Glomerular visceral epithelial cell (primary cell): ENCODE results near the gene OR2AG1.

ENCODE experiments used
- DNase-seq: peaks from one replicate; pipeline ENCODE4 v3.0.0-alpha.2; 2016; ENCODE audit errors: extremely low spot score

The OR2AG1 gene, protein sequence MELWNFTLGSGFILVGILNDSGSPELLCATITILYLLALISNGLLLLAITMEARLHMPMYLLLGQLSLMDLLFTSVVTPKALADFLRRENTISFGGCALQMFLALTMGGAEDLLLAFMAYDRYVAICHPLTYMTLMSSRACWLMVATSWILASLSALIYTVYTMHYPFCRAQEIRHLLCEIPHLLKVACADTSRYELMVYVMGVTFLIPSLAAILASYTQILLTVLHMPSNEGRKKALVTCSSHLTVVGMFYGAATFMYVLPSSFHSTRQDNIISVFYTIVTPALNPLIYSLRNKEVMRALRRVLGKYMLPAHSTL

DNA sequence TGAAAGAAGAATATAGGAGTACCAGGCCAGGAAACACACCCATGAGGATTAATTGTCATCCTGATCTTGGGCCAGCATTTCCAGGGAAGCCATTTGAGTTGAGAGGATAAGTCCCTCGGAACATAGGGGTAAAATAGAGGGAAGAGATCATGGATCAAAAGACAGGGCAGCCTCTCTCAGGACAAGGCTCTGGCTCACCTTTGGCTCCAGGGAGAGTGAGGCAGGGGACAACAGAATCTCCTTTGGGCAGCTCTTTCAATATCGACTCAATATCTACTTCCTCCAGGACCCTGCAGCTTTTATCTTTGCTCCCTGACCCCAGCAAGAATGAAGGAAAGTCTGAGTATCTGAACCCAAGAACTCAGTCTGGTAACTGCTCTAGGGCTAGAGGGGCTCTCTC is at the start of gene OR2AG1:
TSS of gene OR2AG1 (plus strand) at position 301 of the 400 bp plus-strand sequence. CDS start 2,018 bp downstream, outside the sequence.
- DNase-seq, result no peak

DNA sequence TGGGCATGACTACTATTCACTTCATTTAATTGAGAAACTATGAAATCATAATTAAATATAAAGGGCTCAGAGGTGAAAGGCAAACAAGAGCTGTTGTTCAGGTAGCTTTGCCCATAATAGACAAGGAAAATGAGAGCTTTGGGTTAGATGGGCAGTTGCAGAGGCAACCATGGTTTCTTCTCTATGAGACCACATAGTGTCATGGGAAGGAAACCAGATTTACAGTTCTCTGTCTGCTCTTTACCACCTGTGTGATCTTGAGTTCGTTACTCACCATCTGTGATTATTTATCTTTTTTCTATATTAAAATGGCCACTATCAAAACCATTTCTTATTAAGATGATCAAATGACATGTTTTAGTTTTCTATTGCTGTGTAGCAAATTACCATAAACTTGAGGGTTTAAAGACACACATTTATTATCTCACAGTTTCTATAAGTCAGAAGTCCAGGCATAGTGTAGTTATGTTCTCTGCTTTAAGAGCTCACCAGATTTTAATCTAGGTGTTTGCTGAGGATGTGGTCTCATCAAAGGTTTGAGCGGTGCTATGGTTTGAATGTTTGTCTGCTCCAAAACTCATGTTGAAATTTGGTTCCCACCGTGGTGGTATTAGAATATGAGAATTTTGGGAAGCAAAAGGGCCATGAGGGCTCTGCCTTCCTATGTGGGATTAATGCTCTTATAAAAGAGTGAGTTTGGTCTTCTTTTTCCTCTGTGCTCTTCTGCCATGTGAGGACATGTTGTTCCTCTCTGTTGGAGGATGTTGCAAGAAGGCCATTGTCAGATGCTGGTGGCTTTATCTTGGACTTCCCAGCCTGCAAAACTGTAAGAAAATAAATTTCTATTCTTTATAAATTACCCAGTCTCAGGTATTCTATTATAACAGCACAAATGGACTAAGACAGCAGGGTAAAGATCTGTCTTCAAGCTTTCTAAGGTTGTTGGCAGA is 49.2 kb upstream of the OR2AG1 start:
- DNase-seq, result no peak

DNA sequence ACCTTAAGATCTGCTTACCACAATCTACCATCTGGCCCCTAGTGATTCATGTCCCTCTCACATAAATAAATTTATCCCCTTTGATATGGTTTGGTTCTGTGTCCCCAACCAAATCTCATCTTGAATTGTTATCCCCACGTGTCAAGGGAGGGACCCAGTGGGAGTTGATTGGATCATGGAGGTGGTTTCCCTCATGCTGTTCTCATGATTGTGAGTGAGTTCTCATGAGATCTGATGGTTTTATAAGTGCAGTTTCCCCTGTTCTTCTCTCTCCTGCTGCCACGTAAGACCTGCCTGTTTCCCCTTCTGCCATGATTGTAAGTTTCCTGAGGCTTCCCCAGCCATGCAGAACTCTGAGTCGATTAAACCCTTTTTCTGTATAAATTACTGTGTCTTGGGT is 48.2 kb upstream of the OR2AG1 start:
- DNase-seq, result no peak

DNA sequence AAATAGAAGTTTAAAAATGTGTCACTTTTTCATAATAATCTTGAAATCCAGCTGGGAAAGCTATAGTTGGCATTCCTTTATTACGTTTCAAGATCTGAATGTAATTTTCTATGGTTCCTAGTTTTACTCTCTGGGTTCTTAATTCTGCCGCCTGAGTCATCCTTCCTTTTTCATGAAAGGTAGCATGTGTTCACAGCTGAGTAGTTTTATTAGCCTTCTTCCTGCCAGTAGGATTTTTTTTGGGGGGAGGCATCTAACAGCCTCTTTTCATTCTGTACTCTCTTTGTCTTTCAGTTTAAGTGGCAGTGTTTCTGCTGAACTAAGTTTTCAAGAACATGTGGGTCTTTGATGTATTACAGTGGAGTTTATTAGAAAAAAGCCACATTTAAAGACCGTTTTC is 47.5 kb upstream of the OR2AG1 start:
- peak; percentile 50 for DNase-seq

DNA sequence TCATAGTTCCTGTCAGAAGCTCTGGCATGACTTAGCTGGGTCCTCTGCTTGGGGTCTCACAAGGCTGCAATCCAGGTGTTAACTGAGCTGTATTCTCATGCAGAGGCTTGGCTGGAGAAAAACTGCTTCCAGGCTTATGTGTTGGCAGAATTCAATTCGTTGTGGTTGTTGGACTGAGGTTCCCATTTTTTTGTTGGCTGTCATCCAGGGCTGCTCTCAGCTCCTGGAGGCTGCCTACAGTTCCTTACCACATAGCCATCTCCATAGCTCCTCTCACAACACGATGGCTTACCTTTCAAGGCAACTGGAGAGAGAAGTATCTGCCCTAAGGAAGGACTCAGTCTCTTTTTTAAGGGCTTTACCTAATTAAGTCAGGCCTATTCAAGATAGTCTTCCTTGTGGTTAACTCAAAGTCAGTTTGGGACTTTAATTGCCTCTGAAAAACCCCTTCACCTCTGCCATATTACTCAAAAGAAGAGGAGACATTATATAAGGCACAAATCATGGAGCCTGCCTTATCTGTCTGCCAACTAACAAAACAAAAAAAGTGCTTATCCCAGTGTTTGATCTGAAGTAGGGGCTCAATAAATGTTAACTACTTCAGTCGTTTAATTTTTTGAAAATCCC is 46.2 kb upstream of the OR2AG1 start:
- DNase-seq, result peak; percentile 24

DNA sequence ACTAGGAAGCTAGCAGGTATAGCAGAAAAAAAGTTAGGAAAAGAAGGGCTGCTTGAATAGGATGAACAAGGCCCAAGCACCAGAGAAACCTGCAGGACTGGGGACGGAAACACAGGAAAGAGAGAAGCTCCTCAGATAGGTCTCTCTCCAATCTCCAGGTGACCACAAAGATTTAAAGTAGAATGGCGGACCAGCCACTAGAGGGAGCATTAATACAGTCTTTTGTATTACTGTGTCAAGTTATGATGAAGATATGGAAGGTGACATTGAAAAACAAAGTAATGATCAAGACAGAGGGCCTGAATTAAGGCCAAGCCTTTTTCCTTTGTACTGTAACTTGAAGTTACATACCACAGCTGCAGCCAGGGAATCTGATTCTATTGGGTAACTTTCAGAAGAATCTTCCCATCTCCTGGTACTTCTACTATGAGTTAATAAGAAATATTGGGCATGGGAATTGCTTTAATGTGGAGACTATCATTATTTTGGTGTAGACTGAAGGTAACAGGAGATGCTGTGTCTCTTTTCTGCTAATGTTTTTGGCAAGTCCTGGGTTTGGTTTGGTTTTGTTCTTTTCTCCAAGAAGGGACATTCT is 44.9 kb upstream of the OR2AG1 start:
- DNase-seq, result peak; percentile 35

DNA sequence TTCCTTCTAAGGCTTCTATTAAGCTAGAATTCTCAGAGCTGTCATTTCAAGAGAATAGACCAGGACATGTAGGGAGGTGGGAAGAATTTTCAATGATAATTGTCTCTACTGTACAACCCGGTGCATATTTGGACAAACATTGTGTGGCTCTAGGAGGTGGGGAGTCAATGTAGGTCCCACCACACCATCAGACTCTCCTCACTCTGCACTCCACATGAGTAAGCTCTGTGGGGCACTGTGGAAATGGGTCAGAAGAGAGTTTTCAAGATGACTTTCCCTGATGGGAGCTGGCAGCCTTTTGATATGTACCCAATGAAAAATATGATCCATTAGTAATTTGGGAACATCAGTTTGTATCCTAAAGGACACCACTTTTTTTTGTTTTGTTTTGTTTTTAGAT is 44.2 kb upstream of the OR2AG1 start:
- DNase-seq, result no peak

DNA sequence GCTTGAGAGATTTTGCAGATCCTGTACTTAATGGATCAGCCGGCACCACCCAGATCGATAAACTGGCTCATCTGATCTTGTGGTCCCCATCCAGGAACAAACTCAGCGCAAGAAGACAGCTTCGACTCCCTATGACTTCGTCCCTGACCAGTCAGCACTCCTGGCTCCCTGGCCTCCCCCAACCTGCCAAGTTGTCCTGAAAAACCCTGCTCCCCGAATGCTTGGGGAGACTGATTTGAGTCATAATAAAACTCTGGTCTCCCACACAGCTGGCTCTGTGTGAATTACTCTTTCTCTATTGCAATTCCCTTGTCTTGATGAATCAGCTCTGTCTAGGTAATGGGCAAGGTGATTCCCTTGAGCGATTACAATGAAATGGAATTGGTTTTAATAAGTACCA is 40.6 kb upstream of the OR2AG1 start:
- no peak for DNase-seq

DNA sequence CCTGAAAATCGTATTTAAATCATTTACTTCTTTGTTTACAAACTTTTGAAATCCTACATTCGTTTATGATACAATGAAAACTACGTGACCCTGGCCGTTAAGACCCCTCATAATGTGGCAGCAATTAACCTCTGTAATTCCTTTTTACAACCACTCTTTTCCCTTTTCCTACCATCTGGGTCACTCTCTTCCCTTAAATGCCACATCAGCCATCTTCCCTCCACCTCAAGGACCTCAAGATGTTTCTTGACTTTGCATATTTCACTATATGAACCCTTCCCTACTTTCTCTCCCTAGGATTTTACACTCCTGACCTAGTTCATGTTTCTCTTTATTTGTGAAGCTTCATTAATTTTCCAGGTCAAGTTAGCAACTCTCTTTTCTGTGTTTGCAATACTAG is 37.8 kb upstream of the OR2AG1 start:
- DNase-seq, result no peak

DNA sequence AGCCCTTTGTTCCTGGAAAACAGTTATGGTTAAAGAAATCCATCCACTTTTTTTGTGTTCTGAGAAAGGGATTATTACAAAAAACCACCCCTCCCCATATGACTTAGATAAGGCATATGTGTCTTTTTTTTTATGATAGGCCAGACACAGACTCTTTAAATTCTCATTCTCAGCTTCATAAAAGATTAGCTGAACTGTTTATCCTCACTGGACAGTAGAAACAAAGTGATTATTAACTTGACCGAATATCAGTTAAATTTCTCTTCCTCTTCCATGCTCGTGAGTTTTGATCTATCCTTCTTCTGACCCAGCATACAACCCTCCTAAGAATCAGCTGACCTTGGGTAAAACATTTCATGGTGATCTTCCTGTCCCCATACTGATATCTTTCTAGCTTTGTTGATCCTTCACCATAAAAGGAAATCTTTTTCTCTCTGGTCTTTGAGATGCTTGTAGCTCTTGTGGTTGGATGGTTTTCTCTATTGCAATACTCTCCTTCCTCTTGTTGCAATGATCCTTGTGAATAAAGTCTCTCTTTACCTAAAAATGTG is 37.3 kb upstream of the OR2AG1 start:
- DNase-seq, result no peak

DNA sequence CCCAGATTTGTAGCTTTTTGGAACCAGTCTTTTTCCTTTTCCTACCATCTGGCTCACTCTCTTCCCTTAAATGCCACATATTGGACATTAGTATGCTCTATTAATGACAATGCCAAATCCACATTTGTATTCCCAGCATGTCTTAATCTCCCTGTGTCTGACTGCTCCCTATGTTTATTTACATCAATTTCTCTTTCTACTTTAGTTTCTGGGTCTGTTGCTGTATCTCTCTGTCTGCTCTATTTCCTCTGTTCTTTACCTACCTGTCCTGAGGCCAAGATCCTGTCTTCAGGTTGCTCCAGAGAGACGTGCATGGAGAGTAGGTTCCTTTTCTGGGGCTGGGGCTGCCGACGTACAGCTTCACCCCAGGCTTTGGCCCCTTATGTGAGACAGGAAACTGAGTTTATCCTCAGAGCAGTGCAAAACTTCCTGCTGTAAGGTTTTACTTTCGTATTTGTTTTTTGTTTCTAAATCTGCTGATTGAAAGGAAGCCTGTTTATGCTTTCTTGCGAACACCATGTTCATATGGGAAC is 36.7 kb upstream of the OR2AG1 start:
- no peak for DNase-seq

DNA sequence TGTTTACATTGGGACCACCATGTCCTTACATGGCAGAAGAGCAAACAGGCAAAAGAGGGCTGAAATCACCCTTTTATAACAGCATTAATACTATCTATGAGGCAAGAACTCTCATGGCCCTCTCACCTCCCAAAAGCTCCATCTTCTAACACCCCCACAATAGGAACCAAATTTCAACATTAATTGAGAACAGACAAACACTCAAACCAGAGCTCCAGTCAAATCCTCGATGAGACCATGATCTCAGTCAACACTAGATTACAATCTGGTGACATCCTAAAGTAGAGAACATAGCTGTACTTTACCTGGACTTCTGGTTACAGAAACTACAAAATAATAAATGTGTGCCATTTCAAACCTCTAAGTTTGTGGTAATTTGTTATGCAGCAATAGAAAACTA is 36.2 kb upstream of the OR2AG1 start:
- no peak for DNase-seq

DNA sequence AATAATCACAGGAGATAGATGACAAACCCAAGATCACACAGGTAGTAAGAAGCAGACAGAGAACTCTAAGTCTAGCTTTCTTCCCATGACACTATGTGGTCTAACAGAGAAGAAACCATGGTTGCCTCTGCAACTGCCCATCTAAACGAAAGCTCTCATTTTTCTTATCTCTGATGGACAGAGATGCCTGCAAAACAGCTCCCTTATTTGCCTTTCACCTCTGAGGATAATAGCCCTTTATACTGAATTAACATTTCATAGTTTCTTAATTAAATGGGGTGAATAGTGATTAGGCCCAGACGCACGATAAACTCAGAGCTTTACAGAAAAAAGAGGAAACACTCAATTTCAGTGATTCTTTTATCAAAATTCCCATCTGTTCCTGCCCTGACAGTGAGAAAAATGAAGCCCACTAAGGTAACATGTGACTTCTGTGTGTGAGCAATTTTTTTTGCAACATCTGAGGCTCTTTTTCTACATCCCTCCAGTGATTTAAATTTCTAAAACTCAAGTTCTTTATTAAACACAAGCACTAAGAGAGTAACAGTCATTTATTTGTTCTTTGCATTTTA is 35.6 kb upstream of the OR2AG1 start:
- DNase-seq, result no peak

DNA sequence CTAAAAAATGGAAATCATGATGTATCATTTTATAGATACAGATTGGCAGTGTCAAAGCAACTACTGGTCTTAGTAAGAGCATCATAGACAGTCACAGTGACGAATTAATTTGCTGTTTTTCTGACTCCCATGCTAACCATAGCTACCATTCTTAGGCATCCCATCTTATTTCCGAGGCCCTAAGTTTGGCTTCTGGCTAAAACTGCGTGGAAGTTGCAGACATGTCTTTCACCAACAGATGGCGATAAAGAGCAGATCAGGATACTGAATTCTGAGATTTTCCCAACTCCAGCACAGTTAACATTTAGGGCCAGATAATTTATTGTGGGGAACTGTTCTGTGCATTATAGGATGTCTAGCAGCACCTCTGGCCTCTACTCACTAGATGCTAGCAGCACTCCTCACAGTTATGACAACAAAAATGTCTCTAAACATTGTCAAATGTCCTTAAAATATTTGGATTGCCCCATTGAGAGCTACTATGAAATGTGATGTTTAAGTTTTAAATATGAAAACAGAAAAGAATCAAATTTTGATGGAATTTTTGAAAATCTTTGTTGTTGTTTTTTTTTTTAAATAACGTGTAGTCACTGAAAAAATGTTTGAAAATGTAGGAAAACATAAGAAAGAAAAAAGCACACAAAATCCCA is 27.4 kb upstream of the OR2AG1 start:
- DNase-seq, result peak; percentile 32

DNA sequence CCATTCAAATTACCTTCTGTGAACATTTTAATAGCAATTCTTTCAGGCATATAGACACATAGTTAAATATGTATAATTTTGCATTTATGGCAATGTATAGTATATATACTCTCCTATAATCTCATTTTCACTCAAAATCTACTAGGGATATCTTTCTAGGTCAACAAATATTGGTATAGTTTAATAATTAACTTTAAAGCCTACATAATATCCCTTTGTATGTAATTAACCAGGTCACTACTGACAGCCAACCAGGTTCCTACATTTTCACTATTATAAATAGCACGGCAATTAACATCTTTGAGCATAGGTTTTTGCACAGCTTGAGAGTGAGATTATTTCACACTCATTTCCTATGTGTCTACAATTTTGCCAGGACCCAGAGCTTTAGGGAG is 26.9 kb upstream of the OR2AG1 start:
- DNase-seq, result no peak

DNA sequence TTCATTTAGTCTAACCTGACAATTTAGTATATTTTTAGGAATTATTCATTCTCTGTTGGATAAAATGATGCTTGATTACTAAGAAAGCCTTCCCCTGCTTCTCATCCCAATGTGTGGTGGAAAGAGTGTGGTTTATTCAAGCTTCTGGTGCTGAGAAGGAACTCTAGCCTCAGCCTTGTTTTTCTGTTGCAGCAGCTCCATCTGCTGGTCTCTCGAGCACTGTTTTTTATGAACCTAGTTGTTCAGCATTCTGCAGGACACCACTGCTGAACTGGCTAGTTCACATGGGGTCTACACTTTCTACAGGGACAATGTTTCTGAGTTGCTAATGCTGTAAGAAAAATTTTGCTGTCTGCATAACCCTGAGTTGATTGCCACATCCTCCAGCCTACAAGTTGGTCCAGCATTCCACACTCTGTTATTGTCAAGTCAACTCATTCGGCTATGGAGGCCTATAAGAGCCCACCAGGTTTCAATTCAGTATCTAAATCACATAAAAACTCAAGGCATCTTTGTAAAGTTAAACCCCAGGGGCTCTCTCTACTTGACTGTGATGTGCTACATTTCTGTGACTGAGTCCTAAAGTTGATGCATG is 25.4 kb upstream of the OR2AG1 start:
- DNase-seq, result peak; percentile 39

DNA sequence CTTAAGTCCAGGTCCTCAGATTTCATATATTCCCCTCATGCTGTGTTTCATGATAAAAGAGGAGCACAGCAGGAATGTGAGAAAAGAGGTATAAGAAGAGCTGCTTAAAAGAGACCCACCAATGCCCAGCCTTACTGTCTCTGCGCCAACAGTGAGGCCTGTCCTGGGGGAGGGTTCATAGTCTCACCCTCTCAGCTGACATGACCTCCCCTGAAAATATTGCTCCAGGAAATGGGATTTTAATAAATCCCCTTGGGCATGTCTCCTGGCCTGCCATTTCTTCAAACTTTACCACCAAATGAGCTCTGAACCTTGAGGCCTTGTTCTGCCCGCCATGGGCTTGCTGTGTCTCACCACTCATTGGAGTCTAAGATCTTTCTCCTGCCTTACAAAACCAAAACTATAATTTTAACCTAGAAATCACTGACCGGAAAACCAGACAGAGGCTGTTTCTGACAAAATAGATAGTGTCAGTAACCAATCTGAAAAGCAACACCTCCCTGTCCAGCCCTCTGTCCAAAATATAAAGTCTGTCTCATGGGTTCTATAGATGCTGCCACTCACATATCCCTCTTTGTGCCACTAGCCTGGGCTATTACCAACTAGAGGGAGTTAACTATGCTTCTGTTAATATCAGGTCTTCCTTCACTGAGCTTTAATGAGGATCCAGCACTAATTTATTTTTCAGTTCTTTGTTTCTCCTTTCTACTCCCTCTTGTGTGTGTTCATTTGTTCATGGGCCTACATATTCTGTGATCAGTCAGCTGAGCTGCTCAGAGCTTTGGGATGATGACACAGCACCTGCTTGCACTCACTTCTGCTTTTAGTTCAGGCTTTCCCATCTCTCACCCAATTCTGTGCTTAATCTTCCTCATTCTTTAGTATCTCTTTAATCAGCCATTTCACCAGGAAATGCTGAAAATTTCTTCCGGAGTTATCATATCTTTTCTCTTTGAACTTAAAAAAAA is 10.6 kb upstream of the OR2AG1 start, which contains the start of gene OR2AG2:
TSS of gene OR2AG2 (minus strand) at position 51 of the 968 bp plus-strand sequence. CDS start 3,019 bp downstream, outside the sequence.
- no peak for DNase-seq

DNA sequence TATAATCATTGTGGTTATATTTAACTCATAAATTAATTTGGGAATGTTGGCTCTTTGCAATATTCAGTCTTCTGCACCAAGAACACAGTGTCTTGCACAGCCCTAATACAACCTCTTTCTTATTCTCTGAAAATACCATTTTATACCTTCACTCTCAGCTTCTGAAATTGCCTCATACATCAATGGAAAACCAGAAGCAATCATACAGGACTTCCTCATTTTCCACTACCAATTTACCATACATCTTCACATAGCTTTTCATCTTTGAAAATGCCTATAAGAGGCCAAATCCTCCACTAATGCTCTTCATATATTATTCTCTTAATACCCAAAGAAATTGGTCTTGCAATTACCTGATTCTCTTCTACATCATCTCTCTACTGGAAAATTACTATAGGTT is 4.3 kb upstream of the OR2AG1 start:
- DNase-seq, result no peak

DNA sequence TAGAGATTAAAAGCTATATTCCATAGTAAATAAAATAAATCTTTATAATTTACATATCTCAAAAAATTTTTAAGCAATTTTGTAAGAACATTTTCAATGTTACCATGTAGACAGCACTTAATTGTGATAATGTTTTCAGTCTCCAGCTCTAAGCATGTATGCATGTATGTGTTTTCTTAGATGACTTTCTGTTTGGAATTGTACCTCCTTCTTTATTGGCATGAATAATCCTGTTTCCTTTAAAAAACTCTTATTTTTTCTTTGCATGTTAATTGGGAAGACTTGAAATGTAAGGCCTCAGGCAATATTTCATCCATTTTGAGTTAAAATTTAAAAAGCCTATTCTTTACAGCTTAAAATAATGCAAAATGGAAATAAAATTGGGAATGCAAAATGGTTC is 2.0 kb upstream of the OR2AG1 start:
- no peak for DNase-seq
